HG03039 (cell line): ENCODE measurements around the gene MRTFB.
A peak's percentile ranks its signal among the peaks of the same experiment; 100 is the strongest.

Source experiments
- ATAC-seq: cut with Tn5 transposase; IDR thresholded peaks from one replicate; pipeline ENCODE4 v1.9.1; 2021; ENCODE audit warnings: mild to moderate bottlenecking, moderate library complexity; ENCODE audit not compliant: unreplicated experiment

MRTFB gene

DNA sequence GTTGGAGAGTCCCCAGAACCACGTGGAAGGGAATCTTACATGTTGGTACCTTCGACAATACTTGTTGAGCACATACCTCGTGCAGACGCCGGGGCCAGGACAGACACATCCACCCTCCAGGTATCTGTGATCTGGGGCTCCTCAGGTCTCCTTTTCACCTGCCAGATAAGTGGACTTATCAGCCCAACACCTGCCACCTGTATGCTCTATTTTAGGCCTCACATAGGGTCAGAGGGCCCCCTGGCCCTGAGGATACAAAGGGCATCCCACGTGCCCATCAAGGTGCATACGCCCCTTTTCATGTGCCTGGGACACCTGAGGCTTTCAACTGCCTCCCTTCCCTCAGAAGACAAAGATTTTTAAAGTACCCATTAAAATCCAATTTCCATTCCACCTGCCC is 212.7 kb downstream of the MRTFB start:
- no peak for ATAC-seq

DNA sequence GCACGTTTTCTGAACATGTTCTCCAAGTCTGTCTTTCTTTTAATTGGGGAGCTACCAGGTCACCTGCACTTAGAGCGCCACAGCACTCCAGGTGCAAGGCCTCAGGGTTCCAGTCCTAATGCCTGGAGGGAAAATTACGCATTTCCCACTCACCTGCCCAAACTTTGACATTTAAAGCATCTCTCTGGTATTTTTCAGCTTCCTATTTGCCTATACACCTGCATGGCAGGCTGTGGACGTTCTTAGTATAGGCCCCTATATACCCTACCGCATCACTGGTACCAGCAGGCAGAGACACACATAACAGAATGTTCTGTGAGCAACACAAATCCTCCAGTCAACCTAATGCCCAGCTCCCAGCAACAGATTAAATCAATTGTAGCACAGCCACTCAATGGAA is 213.3 kb downstream of the MRTFB start:
- ATAC-seq: no peak

DNA sequence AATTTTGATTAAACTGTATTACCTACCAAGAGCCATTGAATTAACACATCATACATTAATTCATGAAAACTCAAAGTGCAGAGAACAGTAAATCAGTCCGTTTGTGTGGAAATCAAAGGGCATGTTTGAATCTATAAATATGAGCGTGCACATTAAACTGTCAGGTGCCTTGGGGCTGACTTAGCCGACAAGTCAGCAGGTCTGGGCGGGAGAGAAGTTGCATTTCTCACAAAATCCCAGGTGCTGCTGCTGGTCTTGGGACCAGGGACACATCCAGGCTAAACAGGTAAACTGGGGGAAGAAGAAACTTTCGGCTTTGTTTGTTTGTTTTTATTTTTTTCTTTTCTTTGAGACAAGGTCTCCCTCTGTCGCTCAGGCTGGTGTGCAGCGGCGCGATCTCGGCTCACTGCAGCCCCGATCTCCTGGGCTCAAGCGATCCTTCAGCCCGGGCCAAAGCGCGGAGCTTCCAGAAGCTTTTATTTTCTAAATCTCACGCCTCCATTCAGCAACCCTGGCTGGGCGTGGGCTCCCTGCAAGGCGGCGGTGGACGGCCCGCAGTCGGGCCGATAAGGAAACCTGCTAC is 213.9 kb downstream of the MRTFB start:
- ATAC-seq: peak; percentile 16

- peak; percentile 74 for ATAC-seq
Measured at GRCh38 chr16:14285513-14286367, 214.6 kb downstream of the MRTFB start.

DNA sequence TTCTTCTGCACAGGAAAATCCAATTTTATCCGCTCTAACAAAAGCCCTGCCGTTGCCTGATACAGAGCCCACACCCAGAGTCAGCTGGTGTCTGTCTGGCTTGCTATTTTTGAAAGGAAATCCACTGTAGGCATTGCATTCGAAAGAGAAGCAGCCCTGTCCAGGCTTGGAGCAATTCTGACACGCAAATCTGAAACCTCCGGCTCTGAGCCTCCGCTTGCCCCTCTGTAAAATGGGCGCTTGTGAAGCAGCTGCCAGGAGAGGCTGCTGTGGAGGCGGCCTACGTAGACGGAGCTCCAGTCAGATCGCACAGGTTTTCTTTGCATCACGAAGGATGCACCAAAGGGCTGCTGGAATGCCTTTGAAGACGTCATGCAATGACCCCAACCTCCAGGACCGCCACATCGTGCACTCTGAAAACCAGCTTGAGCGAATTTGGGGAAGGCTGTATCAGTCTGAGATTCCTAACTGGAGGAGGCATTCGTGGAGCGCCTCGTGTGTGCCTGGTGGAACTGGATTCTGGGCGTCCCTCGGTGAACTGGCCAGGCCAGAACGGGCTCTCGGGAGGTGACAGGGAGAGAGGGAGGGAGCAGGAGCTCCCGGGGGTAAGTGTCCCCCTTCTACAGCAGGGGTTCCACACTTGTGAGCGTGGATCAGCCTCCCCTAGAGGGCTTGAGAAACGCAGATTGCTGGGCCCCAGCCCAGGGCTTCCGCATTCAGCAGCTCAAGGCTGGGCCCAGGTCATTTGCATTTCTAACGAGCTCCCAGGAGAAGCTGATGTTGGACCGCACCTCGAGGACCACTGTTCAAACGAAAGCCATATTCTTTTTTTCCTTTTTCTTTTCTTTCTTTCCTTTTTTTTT is 215.5 kb downstream of the MRTFB start:
- ATAC-seq: peak; percentile 10

DNA sequence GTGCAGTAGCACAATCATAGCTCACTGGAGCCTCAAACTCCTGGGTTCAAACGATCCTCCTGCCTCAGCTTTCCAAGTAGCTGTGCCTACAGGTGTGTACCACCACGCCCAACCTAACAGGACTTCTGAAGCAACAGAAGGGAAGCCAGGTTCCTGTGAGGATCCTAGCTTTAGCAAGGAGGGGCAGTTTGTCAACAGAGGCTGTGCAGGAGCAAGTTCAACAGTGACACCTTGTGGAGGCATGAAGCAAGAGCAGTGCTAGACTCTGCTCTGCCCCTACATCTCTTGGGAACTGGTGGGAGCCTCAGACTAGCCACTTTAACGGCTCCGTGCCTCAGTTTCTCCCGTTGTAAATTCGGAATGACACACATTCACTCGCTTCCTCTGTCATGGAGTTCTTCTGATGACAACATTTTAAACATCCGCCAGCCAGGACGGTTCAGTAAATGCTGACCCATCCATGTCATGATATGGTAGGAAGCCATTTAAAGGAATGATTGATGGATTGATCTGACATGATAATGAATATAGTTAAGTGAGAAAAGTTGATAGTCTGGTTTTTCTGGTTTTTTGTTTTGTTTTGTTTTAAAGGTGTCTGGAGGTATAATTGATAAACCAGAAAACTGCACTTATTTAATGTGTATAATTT is 218.7 kb downstream of the MRTFB start:
- no peak for ATAC-seq

GRCh38 chr16:14291286-14291685 is 220.2 kb downstream of the MRTFB start:
- ATAC-seq: no peak

- ATAC-seq: no peak
Measured at GRCh38 chr16:14292051-14292825, 221.1 kb downstream of the MRTFB start.

DNA sequence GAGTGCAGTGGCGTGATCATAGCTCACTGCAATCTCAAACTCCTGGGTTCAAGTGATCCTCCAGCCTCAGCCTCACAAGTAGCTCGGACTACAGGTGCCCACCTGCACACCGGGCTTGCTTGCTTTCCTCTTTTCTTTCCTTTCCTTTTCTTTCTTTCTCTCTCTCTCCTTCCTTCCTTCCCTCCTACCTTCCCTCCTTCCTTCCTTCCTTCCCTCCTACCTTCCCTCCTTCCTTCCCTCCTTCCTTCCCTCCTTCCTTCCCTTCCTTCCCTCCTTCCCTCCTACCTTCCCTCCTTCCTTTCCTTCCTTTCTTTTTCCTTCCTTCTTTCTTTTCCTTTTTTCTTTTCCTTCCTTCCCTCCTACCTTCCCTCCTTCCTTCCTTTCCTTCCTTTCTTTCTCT is 225.5 kb downstream of the MRTFB start:
- ATAC-seq: no peak

GRCh38 chr16:14298374-14299122 is 227.4 kb downstream of the MRTFB start:
- no peak for ATAC-seq

DNA sequence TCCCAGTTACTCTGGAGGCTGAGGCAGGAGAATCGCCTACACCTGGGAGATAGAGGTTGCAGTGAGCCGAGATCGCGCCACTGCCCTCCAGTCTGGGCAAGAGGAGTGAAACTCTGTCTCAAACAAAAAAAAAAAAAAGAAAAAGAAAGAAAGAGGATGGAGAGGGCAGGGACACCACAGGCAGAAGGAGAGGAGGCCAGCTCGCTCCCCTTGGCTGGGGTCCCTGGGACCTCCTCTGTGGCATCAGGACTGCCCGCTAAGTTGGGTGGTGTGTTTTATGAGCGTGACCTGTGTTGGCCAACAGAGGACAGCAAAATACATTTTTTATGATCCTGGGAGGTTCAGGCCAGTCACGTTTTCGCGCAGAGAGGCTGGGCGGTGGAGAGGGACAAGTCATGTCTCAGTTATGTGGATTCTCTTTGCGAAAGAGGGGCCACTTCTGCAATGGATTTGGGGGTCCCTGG is 229.6 kb downstream of the MRTFB start:
- no peak for ATAC-seq

GRCh38 chr16:14301169-14302030 is 230.3 kb downstream of the MRTFB start:
- ATAC-seq: no peak

DNA sequence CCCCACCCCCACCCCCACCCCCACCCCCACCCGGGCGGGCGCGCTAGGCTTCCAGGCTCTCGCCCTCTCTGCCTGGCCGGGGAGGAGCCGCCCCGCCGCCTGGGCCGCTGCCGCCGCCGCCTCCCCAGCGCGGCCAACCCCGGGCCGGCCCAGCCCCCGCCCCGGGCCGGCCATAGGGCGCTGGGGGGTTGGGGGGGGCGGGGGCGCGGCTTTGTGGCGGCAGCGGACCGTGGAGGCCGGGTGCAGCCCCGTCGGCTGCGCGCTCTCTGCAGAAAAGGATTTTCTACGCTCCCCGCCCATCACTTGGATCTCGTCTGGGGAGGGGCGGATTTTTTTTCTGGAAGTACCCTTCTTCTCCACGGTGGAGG is 230.9 kb downstream of the MRTFB start:
- peak; percentile 64 for ATAC-seq

DNA sequence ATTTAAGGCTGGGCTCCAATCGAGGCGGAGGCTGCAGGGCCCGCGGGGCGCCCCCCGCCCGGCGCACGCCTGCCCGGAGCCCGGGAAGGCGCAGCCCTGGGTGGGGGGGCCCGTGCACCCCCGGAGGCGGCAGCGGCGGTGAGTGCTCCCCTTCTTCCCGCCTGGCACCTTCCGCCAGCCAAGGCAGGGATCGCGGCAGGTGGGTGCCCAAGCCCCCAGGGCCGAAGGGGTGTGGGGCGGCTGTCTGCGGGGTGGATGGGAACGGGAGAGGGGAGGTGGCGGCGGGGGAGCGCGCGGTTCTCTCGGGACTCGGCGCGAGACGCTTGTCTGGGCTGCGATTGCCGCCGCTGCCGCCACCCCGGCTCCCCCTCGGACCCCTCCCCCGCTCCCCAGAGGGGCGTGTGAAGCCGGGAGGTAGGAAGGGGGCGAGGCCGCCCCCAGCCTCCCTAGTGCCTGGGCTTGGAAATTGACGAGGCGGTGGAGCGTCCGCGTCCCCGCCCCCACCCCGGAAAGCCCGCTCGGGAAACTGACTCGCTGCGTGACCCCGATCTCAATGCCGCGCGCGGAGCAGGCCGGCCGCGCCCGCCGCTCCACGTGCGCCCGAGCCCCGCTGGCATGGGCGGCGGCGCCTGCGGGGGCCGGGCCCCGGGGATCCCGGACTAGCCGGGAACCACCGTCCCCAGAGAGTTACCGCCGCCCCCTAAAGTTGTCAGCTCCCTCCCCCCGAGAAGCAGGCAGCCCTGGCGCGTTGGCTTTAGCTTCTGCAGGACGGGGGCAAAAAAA is 231.5 kb downstream of the MRTFB start:
- ATAC-seq: peak; percentile 20

GRCh38 chr16:14303182-14303618 is 232.1 kb downstream of the MRTFB start:
- ATAC-seq: no peak

GRCh38 chr16:14303639-14304394 is 232.7 kb downstream of the MRTFB start:
- no peak for ATAC-seq

DNA sequence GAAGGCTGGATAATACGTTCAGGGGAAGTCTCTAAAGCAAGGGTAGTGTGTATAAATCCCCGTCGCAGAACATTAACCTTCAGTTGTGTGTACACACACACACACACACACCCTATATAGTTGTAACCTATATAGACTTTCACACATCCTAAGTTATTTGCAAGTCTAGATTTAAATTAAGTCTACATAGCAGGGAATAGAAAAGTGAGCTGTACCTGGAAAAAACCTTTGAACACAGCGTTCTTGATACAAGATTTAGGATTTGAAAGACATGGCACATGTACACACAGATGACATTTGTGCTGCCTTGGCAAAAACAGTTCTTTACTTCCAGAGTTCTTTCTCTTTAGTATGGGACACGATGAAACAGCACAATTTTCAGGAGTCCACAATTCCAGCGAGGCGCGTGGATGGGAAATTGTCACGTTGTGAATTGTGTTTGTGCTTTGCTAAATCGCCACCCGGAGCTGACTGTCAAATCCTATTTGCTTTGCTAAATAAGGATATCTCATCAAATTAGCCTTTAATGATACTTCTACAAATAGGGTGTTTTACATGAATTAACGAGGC is 233.9 kb downstream of the MRTFB start:
- no peak for ATAC-seq
